H9 (cell line): Measurements from ENCODE around the gene PRSS3. TPM values are rescaled to one million over a fixed set of nuclear protein-coding genes. Genes with fewer than 3 reads are reported as not detected.

ENCODE experiments used
- DNase-seq: peaks from one replicate; pipeline ENCODE4 v3.0.0-alpha.2; 2017
- H2AFZ ChIP-seq: one replicate; pipeline ENCODE4 v1.6.1; 2013; ENCODE audit warnings: mild to moderate bottlenecking, low read length, control low read depth, moderate library complexity
- H2AK5ac ChIP-seq: 2 replicates; pipeline ENCODE4 v1.6.1; 2013; ENCODE audit warnings: low read length, control low read depth, mixed read lengths; ENCODE audit not compliant: insufficient read length
- H2BK120ac ChIP-seq: one replicate; pipeline ENCODE4 v1.6.1; 2013; ENCODE audit warnings: low read depth, mild to moderate bottlenecking, low read length, control low read depth, inconsistent platforms; ENCODE audit not compliant: poor library complexity, severe bottlenecking
- H2BK12ac ChIP-seq: 2 replicates; pipeline ENCODE4 v1.6.1; 2013; ENCODE audit warnings: low read length, control low read depth, mixed read lengths, low read depth; ENCODE audit not compliant: insufficient read length
- H2BK15ac ChIP-seq: 2 replicates; pipeline ENCODE4 v1.6.1; 2013; ENCODE audit warnings: low read depth, low read length, control low read depth
- H2BK20ac ChIP-seq: one replicate; pipeline ENCODE4 v1.6.1; 2013; ENCODE audit warnings: low read depth, mild to moderate bottlenecking, low read length, control low read depth, inconsistent platforms; ENCODE audit not compliant: poor library complexity, severe bottlenecking
- H2BK5ac ChIP-seq: 2 replicates; pipeline ENCODE4 v1.6.1; 2013; ENCODE audit warnings: low read length, control low read depth, mixed read lengths; ENCODE audit not compliant: insufficient read length
- H3K14ac ChIP-seq: 2 replicates; pipeline ENCODE4 v1.6.1; 2013; ENCODE audit warnings: low read length, control low read depth; ENCODE audit not compliant: insufficient read depth
- H3K18ac ChIP-seq: 2 replicates; pipeline ENCODE4 v1.6.1; 2013; ENCODE audit warnings: low read depth, mild to moderate bottlenecking, mixed read lengths, low read length, control low read depth; ENCODE audit not compliant: insufficient read length
- H3K23ac ChIP-seq: 2 replicates; pipeline ENCODE4 v1.6.1; 2013; ENCODE audit warnings: low read length, control low read depth, mixed read lengths, low read depth; ENCODE audit not compliant: insufficient read length
- H3K23me2 ChIP-seq: 2 replicates; pipeline ENCODE4 v1.6.1; 2013; ENCODE audit warnings: low read depth, mild to moderate bottlenecking, mixed read lengths, low read length, control low read depth; ENCODE audit not compliant: insufficient read length, poor library complexity, severe bottlenecking
- H3K27ac ChIP-seq: 2 replicates; pipeline ENCODE4 v1.5.1; 2013; ENCODE audit warnings: low read length, control low read depth, mixed read lengths, low read depth; ENCODE audit not compliant: insufficient read length
- H3K27me3 ChIP-seq: 2 replicates; pipeline ENCODE4 v1.6.1; 2013; ENCODE audit warnings: low read length, control low read depth, inconsistent platforms; ENCODE audit not compliant: insufficient read depth
- H3K4ac ChIP-seq: 2 replicates; pipeline ENCODE4 v1.6.1; 2013; ENCODE audit warnings: low read depth, mild to moderate bottlenecking, control low read depth, inconsistent platforms, low read length, moderate library complexity
- H3K4me1 ChIP-seq: 2 replicates; pipeline ENCODE4 v1.6.1; 2013; ENCODE audit warnings: low read length, control low read depth, inconsistent platforms; ENCODE audit not compliant: insufficient read depth
- H3K4me2 ChIP-seq: 2 replicates; pipeline ENCODE4 v1.6.1; 2013; ENCODE audit warnings: low read length, control low read depth, mixed read lengths; ENCODE audit not compliant: insufficient read length, insufficient read depth
- H3K56ac ChIP-seq: 2 replicates; pipeline ENCODE4 v1.6.1; 2013; ENCODE audit warnings: low read depth, mild to moderate bottlenecking, mixed read lengths, low read length, control low read depth; ENCODE audit not compliant: insufficient read length
- H3K79me1 ChIP-seq: 2 replicates; pipeline ENCODE4 v1.6.1; 2013; ENCODE audit warnings: low read depth, mild to moderate bottlenecking, moderate library complexity, low read length, control low read depth, inconsistent platforms; ENCODE audit not compliant: insufficient read depth, poor library complexity, severe bottlenecking
- H3K79me2 ChIP-seq: 2 replicates; pipeline ENCODE4 v1.6.1; 2013; ENCODE audit warnings: low read length, control low read depth, inconsistent platforms; ENCODE audit not compliant: insufficient read depth
- H3K9ac ChIP-seq: 2 replicates; pipeline ENCODE4 v1.6.1; 2013; ENCODE audit warnings: low read length, control low read depth, mixed read lengths; ENCODE audit not compliant: insufficient read length; ENCODE audit errors: extremely low read depth
- H3K9me3 ChIP-seq: one replicate; pipeline ENCODE4 v1.6.1; 2013; ENCODE audit warnings: low read depth, low read length, inconsistent platforms; ENCODE audit not compliant: control insufficient read depth
- H3T11ph ChIP-seq: one replicate; pipeline ENCODE4 v1.6.1; 2013; ENCODE audit warnings: mild to moderate bottlenecking, low read length, control low read depth, inconsistent platforms
- H4K20me1 ChIP-seq: one replicate; pipeline ENCODE4 v1.6.1; 2013; ENCODE audit not compliant: control insufficient read depth, insufficient read length, insufficient read depth
- H4K5ac ChIP-seq: 2 replicates; pipeline ENCODE4 v1.6.1; 2013; ENCODE audit warnings: low read depth, mild to moderate bottlenecking, mixed read lengths, low read length, control low read depth; ENCODE audit not compliant: insufficient read length
- H4K8ac ChIP-seq: replicated peaks from 2 replicates; pipeline ENCODE4 v1.6.1; 2013; ENCODE audit warnings: low read length, control low read depth, mixed read lengths, low read depth; ENCODE audit not compliant: insufficient read length
- H4K91ac ChIP-seq: 2 replicates; pipeline ENCODE4 v1.6.1; 2013; ENCODE audit warnings: low read depth, mild to moderate bottlenecking, moderate library complexity, mixed read lengths, low read length, control low read depth; ENCODE audit not compliant: insufficient read length
- H3K27ac Mint-ChIP-seq, 3 experiments: 2 replicates in 2 of 3; 3 replicates in 1 of 3; pipeline ENCODE4 v1.8.0; 2020 to 2021; ENCODE audit warnings: mixed read lengths in 3 of 3, mild to moderate bottlenecking in 1 of 3, moderate library complexity in 1 of 3
- H3K27me3 Mint-ChIP-seq: 2 replicates; pipeline ENCODE4 v1.8.0; 2021; ENCODE audit warnings: low read depth, mild to moderate bottlenecking, moderate library complexity, mixed read lengths
- H3K36me3 Mint-ChIP-seq, 3 experiments: 2 replicates in 2 of 3; 3 replicates in 1 of 3; pipeline ENCODE4 v1.8.0; 2020 to 2021; ENCODE audit warnings: low read depth in 3 of 3, mixed read lengths in 3 of 3; ENCODE audit not compliant: insufficient read depth in 1 of 3
- H3K4me1 Mint-ChIP-seq, 2 experiments: 2 replicates each; pipeline ENCODE4 v1.8.0; 2020; ENCODE audit warnings: mixed read lengths in 2 of 2
- H3K4me3 Mint-ChIP-seq, 2 experiments: 2 replicates in 1 of 2; 3 replicates in 1 of 2; pipeline ENCODE4 v1.8.0; 2020 to 2021; ENCODE audit warnings: mild to moderate bottlenecking in 2 of 2, mixed read lengths in 2 of 2, moderate library complexity in 1 of 2
- H3K9me3 Mint-ChIP-seq, 2 experiments: 2 replicates in 1 of 2; 3 replicates in 1 of 2; pipeline ENCODE4 v1.8.0; 2020; ENCODE audit warnings: mild to moderate bottlenecking in 2 of 2, mixed read lengths in 2 of 2, moderate library complexity in 1 of 2
- CTCF ChIP-seq: fragments of 200-600 bp; sonication (generic); conservative IDR thresholded peaks from 3 replicates; pipeline ENCODE4 v1.8.0; 2021; ENCODE audit warnings: antibody characterized with exemption, mild to moderate bottlenecking
- whole genome bisulfite sequencing: extraction: QIAGEN DNeasy Blood & Tissue Kit; methylation state at CpG from one replicate; pipeline ENCODE4 v1.1.7; 2013; ENCODE audit warnings: missing lambda C conversion rate, low lambda C conversion rate, mixed read lengths; ENCODE audit not compliant: insufficient read length; ENCODE audit errors: extremely low coverage; 5-methylcytosine and 5-hydroxymethylcytosine counted together
- total RNA-seq: library from RNA; stranded (reverse); gene quantifications from 2 replicates; pipeline ENCODE4 v1.2.1, GENCODE V29; 2021

PRSS3 gene
- total RNA-seq, 1 experiment from 2014 or later, result not detected

- peaks cover 4% of the 10 kb centered on the region in 2 experiments; a peak in 3 of 4 replicates for H3K4me1 Mint-ChIP-seq
- Histone ChIP-seq H2BK20ac (no peak overlapping the region), H2AK5ac (no peak overlapping the region), H3K9ac (no peak overlapping the region), H4K91ac (no peak overlapping the region), H3K56ac (no peak overlapping the region), H4K5ac (no peak overlapping the region), H3K4me1 (no peaks in the 10 kb centered on the region), H3K18ac (no peak overlapping the region), H2BK12ac (no peak overlapping the region), H2BK5ac (no peak overlapping the region), H3K23me2 (no peaks in the 10 kb centered on the region), H4K8ac (no peak overlapping the region), H3K9me3 (no peaks in the 10 kb centered on the region), H3K4me2 (no peak overlapping the region), H2AFZ (no peak overlapping the region), H3K79me2 (no peaks in the 10 kb centered on the region), H3K23ac (no peak overlapping the region), H4K20me1 (no peaks in the 10 kb centered on the region), H3K4ac (no peak overlapping the region), H2BK15ac (no peak overlapping the region), H2BK120ac (no peak overlapping the region), H3T11ph (no peak overlapping the region), H3K79me1 (no peaks in the 10 kb centered on the region), H3K27me3 (no peaks in the 10 kb centered on the region), H3K27ac (no peak overlapping the region), H3K14ac (no peak overlapping the region)
- H3K36me3 Mint-ChIP-seq, result no peaks in the 10 kb centered on the region
- DNase-seq, result no peak
- no peaks in the 10 kb centered on the region for H3K9me3 Mint-ChIP-seq
- H3K4me3 Mint-ChIP-seq, result no peak overlapping the region
- H3K27ac Mint-ChIP-seq, result no peak overlapping the region
- H3K27me3 Mint-ChIP-seq, result no peaks in the 10 kb centered on the region; the same call in 1 of the 2 replicates
- TF ChIP-seq CTCF, result no peak
- no CpG with 5 or more reads among the region's 1 CpG for WGBS
Measured at GRCh38 chr9:33809506-33809905, 14.1 kb downstream of the PRSS3 start.
